Fibroblast of peridontal ligament (primary cell): Measurements from ENCODE around the gene MAGI2.
A peak's percentile ranks its signal among the peaks of the same experiment; 100 is the strongest.

Experiments
- DNase-seq: peaks from one replicate; pipeline ENCODE4 v3.0.0-alpha.2; 2010; ENCODE audit errors: extremely low read depth

MAGI2 gene

DNA sequence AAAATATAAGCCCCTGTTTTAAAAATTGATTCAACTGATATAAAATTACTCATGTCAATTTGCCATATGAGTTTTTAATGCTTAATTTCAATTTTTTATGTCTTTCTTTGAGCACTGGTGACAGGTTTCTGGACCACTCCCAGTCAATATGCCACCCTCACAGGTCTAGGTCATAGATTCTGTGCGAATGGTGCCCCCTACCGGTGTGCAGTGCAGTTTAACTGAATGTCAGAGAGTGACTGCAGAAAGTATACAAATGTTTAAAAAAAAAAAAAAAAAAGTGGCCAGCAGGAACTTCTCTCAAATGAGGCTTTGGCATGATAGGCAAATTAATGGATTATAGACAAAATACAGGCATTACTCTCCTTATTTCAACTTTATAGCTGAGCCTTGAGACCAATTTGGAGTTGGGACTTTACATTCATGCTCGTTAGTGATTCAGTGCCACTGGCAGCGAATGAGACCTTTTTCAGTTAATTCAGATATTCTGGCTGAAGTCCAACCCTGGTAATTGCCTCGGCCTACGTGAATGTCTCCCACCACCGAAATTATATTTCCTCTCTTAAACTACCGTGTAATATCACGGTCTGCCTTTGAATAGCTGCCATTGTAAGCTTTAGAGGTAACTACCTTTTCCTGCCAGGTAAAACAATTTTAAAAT, 1227.3 kb downstream of the MAGI2 start:
- peak; percentile 56 for DNase-seq

DNA sequence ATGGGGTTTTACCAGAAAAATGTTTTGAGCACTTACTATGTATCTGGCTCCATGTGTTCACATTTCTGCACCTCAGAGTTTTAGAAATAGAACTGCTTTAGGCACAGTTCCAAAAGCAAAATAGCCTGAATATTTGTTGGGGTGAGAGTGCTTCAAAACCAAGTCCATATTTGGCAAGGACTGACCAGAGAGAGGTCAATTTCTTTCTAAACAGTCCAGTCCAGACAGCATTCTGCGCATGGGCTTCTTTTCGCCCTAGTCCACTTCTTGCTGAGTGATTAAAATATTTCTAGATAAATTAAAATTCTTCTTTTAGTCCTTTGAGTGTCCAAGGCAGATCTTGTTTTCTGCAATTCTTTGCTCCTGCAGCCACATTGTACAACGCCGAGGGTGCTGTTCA, 1227.9 kb downstream of the MAGI2 start:
- peak; percentile 53 for DNase-seq

DNA sequence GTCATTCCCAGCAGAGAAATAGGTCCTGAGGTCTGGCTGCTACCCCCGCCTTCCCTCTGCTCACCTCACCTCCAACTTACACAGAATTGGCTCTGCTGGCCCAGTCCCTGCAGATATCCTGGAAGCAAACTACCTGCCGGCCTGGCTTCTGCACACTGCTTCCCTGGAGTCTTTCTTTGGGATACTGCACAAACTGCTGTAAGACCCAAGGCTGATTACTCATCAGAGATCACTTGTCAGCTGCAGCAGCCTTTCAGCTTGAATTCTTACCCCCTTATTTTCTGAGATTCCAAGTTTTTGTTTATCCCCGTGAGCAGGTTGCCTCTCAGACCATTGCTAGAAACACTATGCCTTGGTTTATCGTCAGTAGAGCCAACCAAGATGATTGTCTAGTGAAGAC, 1228.5 kb downstream of the MAGI2 start:
- no peak for DNase-seq

DNA sequence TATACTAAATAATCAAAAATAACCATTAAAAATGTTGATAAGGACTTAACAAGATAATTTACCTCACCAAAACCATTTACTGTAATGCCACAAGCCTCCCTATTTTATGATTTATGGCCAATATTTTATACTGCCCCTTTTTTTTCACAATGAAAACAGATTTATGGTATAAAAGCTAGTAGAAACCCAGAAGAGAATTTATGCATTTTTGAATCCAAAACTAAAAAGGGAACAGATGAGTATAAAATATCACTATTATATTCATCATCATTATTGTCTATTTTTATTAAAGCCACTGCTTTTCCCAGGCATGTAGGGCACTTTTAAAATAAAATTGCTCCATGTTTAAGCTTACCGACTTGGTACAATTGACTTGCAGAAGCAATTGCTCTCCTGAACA, 1229.9 kb downstream of the MAGI2 start:
- DNase-seq: no peak

DNA sequence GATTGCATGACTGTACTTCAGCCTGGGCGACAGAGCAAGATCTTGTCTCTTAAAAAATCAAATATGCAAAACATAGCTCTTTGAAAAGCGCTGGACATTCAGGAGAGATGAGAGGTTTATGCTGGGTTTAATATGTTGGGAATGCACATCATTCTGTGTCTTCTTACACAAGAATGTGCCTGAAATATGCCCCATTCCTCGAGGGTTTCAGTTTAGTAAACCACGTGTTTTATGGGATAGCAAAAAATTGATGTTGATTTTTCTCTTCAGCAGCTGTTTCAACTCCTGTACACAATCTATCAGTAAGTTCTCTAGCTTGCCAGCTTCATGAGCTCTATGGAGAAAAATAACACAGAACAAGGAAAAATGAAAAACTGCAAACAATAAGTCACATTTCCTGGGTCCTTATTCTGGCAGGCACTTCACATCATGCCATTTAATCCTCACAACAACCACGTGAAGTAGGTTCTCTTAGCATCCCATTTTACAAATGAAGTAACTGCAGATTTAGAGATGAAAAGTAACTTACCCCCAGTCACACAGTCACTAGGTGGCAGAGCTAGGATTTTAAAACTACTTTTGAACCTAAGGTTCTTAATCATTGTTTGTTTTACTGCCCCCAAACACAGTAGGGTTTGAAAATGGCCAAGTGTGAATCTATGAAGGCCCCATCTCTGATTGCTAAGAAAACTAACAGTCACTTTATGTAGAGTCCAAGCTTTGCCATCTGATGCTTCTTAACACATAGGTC, 1231.3 kb downstream of the MAGI2 start:
- peak; percentile 84 for DNase-seq

DNA sequence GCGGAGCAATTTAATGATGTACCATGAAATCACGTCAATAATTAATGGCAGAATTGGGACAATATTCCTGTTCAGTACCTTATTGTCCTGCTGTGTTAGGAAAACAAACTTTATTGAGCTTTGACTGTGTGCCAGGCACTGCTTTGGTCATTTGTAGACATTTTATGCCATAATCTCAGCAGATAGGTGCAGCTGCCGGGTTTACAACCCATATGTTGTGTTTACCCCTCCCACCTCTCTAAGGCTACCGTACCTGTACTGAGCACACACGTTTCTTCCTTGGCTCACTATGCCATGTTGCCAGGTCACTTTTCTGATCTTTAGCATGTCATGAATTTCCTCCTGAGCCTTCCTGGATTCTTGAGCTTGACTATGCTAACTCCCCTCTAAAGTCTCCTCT, 1232.7 kb downstream of the MAGI2 start:
- no peak for DNase-seq

DNA sequence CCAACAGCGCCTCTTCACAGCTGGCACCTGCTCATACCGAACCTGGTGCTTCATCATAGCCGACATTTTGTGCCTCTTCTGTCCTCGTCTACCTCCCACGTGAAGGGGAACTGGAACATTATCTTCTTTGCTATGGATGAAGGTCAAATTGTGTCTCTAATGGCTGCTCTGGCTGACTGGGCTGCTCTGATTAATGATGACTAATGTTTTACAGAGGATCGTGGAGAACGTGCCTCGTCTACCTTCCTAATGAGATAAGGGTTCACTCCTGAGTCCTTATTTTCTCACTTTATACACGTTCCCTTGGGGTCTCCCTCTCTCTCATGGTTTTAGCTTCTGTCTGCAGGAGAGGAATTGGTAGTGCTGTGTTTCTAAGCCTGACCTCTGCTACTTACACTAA, 1234.6 kb downstream of the MAGI2 start:
- DNase-seq: no peak

DNA sequence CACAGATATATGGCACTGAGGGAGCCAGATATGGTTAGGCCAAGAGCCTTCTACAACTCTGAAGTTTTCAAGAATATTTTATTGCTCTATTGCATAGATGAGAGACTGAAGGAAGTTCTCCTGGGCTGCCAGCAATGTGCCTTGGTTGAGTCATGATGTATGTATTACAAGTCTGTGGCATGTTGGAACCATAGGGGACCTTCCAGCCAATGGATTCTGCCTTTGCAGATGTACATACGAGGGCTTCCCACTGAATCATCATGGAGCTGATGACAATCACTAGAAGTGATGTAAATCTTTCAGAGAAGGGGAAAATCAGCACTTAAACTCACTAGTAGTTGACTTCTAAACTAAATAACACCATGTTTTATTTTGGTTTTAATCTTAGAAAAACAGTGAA, 1235.4 kb downstream of the MAGI2 start:
- peak; percentile 60 for DNase-seq

DNA sequence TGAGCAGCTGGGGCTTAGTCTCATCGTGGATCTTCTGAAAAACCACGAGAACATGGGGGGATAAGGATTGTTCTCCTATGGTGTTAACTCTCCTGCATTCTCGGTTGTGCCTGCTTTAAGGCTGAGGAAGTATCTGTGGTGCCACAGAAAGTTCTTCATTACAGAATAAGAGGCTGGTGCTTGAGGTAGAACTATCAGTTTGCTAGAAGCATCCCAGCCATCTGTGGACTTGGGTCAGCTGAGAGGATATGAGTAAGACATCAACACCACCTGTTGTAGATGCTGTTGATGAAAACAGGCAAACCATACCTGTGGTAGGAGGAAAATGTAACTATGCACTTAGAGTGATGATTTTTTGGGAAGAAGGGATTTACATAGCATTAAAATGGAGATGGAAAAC, 1238.3 kb downstream of the MAGI2 start:
- no peak for DNase-seq

DNA sequence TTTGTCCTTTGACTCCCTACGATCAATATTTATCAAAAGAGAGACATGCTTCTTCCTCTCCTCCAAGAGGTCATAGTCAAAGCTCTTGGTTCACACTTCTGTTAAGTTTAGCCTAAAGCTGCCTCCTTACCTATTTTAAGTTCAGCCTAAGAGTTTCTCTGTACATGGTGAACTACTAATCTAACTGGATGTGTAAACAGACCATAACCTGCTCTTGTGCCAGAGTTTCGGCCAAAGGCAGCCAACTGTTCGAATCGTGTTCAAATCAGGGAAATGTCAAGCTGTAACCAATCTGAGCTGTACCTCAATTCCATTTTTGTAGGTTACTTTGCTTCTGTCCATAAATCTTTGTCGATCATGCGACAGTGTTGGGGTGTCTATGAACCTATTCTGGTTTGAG, 1240.1 kb downstream of the MAGI2 start:
- DNase-seq: no peak

DNA sequence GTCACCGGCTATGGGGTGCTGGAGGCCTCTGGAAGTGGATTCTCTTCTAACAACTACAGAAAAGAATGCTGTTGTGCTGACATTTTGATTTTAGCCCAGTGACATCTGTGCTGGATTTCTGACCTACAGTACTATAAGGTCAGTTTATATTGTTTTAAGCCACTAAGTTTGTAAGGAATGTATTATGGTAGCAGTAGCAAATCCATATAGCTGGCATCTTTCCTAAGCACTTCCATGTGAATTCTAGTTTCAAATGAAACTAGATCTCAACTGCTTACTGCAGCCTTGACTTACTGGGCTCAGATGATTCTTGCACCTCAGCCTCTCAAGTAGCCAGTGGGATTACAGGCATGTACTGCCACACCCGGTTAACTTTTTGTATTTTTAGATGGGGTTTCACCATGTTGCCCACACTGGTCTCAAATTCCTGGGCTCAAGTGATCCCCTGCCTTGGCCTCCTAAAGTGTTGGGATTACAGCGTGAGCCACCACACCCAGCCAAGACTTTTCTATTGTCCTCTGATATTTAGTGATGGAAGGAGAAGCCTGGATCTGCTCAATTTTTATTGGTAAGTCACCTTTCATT, 1240.9 kb downstream of the MAGI2 start:
- DNase-seq: peak; percentile 67

DNA sequence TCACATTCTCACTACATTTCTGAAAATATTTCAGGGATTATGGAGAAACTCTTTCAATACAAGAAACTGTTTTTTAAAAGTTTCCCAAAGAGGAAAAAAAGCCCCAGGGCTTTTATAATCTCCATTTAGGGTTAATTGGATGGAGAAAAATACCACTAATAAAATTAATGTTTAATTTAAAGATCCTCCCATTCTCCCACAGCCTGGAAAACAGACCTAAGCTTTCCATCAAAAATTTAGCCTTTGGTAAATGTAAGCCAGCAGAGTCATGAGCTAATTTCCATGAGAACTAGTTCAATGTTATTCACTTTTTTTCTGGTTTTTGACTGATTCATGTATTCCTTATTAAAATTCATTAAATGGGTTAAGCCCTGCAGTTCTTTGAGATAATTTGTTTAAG, 1246.2 kb downstream of the MAGI2 start:
- DNase-seq: no peak

DNA sequence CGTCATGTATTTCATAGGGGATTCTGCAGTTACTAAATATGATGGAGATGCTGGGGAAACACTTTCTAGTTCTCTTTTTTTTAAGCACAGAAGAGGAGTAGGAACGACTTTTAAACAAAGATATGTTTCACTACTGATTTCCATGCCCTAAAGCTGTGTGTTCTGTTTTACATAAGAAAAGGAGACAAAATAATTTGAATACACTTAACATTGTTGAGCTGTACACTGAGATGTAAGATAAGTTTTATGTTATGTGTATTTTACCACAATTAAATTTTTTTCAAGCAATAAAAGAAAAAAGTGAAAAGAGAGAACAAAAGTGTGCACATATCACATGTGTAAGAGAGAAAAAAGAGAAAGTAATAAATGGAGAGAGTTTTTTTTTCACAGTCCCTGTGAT, 1246.7 kb downstream of the MAGI2 start:
- no peak for DNase-seq

DNA sequence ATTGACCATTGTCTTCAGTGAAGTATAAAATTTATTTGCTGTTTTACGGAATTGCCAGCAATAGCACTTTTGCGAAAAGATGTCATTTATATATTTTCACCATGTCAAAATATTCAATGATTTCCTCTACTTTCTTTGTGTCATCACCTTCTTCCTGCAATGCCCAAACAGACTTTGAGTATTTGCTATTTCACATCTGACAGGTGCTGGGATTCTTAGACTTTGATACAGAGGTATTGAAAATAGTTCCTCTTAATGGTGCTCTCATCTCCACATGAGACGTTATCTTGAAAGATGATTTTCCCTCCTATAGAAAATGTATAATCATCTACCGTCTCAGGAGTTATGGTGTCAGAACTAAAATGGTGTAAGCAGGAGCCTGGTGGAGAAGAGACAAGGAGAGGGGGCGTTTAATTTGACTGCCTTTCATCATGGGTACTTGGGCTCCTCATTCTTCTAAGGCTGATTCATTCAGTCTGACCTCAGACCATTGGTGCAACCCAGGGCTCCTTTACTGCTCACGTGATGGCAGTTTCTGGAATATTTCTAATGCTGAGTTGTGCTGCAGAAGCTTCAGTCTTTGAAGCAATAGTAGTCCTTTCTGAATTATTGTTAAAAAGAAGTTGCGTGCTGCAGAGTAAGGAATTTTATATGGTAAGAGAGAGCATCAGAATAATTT, 1250.3 kb downstream of the MAGI2 start:
- DNase-seq: no peak

DNA sequence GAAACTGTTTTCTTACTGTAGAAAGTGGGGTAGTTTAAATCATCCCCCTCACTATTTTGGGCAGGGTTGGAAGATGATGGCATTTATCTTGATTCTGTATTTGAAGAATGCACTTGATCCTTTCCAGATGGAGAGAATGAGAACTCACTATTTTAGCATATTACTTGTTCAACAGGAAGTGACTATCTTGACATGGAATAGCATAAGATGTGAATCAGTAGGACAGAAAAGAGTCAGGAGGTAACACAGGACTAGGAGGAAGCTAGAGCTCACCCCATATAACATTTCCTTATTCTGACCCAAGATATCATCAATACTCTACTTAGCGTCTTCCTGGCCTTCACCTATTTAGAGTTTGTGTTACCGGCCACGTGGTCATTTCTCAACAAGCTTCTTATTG, 1254.7 kb downstream of the MAGI2 start:
- peak; percentile 62 for DNase-seq

DNA sequence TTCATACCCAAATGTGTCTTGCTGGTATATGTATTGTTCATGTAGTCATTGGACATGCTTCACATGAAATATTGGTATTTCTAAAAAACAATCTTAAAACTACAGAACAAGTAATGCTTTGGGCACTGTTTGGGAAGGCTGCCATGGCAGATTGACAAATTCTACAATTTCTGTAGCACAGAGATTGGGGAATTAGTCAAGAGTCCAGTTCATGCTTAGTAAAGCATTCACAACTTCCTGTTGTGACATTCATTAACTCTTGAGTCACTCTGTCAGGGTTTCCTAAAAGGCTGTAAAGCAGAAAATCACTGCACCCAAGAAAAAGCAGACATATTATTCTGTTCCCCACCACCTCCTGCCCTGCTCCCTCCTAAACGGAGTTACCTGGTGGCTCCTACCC, 1256.0 kb downstream of the MAGI2 start:
- peak; percentile 75 for DNase-seq

DNA sequence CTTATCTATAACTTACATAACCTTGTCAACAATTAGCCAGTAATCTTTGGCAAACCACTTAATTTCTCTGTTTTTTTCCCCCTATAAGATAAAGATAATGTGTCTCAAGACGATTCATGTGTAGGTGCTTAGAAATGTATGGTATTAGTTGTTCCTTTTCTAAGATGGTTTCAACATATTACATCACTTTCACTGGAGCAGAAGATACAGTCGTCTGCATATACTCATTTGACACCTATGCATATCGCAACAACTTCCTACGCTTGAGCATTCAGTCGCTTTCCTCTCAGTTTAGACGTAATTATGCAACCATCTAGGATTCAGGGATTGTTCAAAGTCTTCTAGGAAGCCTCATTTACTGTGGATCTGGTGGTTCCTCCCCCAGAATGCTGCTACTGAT, 1258.2 kb downstream of the MAGI2 start:
- no peak for DNase-seq

DNA sequence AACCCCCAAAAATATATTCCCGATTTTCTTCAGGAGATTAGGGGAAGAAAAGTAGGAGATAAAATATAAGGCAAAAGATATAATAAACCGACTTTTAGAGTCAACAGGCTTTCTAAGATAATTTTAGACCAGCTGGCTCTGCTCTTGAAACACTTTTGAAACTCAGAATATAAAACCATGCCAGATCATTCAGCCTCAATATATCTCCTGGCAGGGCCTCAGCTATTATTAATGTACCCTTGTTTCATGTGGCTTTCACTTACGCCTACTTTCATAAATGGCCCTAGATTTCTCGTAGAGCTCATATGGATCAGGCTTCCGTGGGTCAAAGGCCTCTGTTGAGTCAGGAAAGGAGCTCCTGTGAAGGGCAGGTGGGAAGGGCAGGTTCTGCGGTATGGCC, 1258.9 kb downstream of the MAGI2 start:
- no peak for DNase-seq

DNA sequence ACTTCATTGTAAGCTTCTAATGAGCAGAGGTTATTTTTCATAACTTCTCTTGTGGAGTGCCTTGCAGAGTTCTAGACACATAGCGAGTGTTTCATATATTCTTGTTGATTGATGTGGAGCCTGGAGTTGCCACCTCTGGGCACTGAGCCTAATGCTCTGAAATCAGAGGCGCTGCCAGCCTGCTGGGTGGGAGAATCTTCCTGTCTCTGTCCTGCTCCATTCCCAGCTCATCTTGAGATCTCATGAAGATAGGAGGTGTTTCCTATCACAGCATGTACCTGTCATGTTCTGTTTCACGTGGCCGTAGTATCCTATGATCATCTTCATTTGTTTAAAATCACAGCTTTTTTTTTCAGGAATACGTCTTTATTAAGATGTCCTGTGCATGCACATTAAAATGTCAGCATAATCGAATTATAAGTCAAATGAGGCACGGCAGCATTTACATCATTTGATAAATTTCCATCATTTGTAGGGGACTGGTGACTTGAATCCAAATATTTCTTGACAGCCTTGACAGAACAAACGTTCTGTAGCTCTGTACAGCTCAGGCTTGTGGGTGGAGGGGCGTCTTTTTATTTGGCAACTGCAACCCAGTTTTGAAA, 1261.9 kb downstream of the MAGI2 start:
- no peak for DNase-seq

DNA sequence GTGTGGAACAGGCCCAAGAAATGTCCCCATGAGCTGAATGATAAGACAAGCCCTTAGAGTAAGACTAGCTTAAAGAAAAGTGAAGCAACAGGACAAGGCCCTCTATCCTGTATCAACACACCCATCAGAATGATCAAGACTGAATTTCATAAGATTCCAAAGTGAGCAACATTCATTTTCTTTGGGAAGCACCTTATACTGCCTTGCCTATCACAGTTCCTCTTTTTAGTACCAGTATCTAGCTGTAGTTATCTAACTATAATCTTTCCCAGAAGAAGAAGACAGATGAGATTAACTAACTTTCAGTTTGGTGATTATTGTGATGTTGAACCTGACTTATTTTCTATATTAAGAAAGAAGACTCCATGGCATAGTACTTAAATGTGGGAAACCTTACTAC, 1263.7 kb downstream of the MAGI2 start:
- DNase-seq: no peak

DNA sequence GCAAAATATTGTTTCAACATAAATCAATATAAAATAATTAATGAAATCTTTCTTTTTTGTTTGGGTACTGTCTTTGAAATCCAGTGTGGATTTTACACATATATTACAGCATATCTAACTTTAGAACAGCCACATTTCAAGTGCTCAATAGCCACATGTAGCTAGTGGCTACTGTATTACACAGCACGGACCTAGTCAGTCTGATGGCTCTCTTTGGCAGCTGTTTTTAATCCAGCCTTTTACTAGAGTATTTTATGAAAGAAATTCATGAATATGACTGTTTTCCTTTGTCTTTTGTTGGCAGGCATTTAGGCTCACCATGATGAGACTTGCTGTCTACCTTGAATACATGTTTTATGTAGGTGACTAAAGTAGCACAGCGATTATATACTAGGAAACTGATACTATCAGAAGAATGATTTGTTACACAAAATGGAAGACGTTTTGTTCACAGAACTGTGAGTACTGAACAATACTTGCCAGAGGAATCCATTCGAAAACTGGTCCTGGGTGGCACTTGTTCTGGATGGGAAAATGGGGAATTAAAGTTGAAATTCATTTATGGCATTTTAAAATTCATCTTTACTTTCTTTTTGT, 1268.2 kb downstream of the MAGI2 start:
- DNase-seq: no peak

DNA sequence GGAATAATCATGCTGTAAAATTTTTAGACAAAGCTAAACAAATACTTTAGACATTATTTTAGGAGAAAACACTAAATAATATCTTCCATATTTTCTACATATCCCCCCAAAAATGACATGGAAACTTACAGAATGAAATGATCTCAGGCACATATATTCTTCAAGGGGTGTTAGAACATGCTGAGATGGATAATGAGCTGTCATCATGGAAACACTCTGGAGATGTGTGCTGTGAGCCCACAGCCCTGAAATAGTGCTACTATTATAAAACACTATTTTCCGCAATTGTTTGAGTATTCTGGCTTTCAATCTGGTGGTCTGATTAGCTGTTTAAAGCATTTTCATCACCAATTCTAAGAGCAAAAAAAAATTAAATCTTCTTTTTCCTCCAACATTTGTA, 1269.2 kb downstream of the MAGI2 start:
- DNase-seq: no peak
